ENCODE results near the gene RUNX1.

The RUNX1 gene

GRCh38 chr21:34826836-34827235 lies 222.3 kb downstream of the RUNX1 start:
- Histone ChIP-seq H3K27me3 (ENCODE audit: low read depth, low read length) (no peaks in the 10 kb centered on the region), H3K9ac (ENCODE audit: low read length) (no peak overlapping the region), H3K36me3 (replicated peaks; ENCODE audit: low read depth, low read length) (peaks cover 89% of the 10 kb centered on the region), H4K20me1 (ENCODE audit: insufficient read depth, low read length) (peaks cover 53% of the 10 kb centered on the region), H3K79me2 (ENCODE audit: low read length) (peaks cover 32% of the 10 kb centered on the region), H3K4me3 (ENCODE audit: low read length) (no peak overlapping the region), H3K4me1 (ENCODE audit: low read length) (no peaks in the 10 kb centered on the region), H3K4me2 (ENCODE audit: low read length) (no peak overlapping the region), H3K27ac (ENCODE audit: low read length) (no peak overlapping the region), H2AFZ (ENCODE audit: low read depth, low read length) (no peak overlapping the region), H3K9me3 (ENCODE audit: insufficient read depth, low read length) (no peaks in the 10 kb centered on the region)
- no peak for TF ChIP-seq EZH2phosphoT487 (IDR thresholded peaks at IDR 0.05; ENCODE audit: low read depth)
- TF ChIP-seq CTCF (IDR thresholded peaks at IDR 0.05; ENCODE audit: low read depth, low read length) = no peak

- Histone ChIP-seq H3K9ac (ENCODE audit: low read length) (no peak overlapping the region), H3K36me3 (replicated peaks; ENCODE audit: low read depth, low read length) (peaks cover 89% of the 10 kb centered on the region), H3K4me1 (ENCODE audit: low read length) (no peaks in the 10 kb centered on the region), H3K27me3 (ENCODE audit: low read depth, low read length) (no peaks in the 10 kb centered on the region), H3K9me3 (ENCODE audit: insufficient read depth, low read length) (no peaks in the 10 kb centered on the region), H3K79me2 (ENCODE audit: low read length) (peaks cover 25% of the 10 kb centered on the region), H3K4me2 (ENCODE audit: low read length) (no peak overlapping the region), H2AFZ (ENCODE audit: low read depth, low read length) (no peak overlapping the region), H3K4me3 (ENCODE audit: low read length) (no peak overlapping the region), H4K20me1 (ENCODE audit: insufficient read depth, low read length) (peaks cover 53% of the 10 kb centered on the region), H3K27ac (ENCODE audit: low read length) (no peak overlapping the region)
- no peak for TF ChIP-seq CTCF (IDR thresholded peaks at IDR 0.05; ENCODE audit: low read depth, low read length)
- no peak for TF ChIP-seq EZH2phosphoT487 (IDR thresholded peaks at IDR 0.05; ENCODE audit: low read depth)
Observed at GRCh38 chr21:34825948-34826548, 223.1 kb downstream of the RUNX1 start.

GRCh38 chr21:34825101-34825500 lies 224.0 kb downstream of the RUNX1 start:
- peaks cover 20% of the 10 kb centered on the region for H3K79me2 ChIP-seq (ENCODE audit: low read length)
- peaks cover 86% of the 10 kb centered on the region for H3K36me3 ChIP-seq (replicated peaks; ENCODE audit: low read depth, low read length)
- no peak overlapping the region for H3K4me2 ChIP-seq (ENCODE audit: low read length)
- no peaks in the 10 kb centered on the region for H3K27me3 ChIP-seq (ENCODE audit: low read depth, low read length)
- no peaks in the 10 kb centered on the region for H3K9me3 ChIP-seq (ENCODE audit: insufficient read depth, low read length)
- no peak overlapping the region for H3K9ac ChIP-seq (ENCODE audit: low read length)
- no peaks in the 10 kb centered on the region for H3K4me1 ChIP-seq (ENCODE audit: low read length)
- H2AFZ ChIP-seq (ENCODE audit: low read depth, low read length) = no peak overlapping the region
- TF ChIP-seq EZH2phosphoT487 (IDR thresholded peaks at IDR 0.05; ENCODE audit: low read depth) (no peak), CTCF (IDR thresholded peaks at IDR 0.05; ENCODE audit: low read depth, low read length) (no peak)
- H3K27ac ChIP-seq (ENCODE audit: low read length) = no peak overlapping the region
- peaks cover 53% of the 10 kb centered on the region for H4K20me1 ChIP-seq (ENCODE audit: insufficient read depth, low read length)
- H3K4me3 ChIP-seq (ENCODE audit: low read length) = no peak overlapping the region

- Histone ChIP-seq H3K27me3 (ENCODE audit: low read depth, low read length) (no peaks in the 10 kb centered on the region), H3K4me2 (ENCODE audit: low read length) (no peak overlapping the region), H3K36me3 (replicated peaks; ENCODE audit: low read depth, low read length) (peaks cover 85% of the 10 kb centered on the region), H3K4me1 (ENCODE audit: low read length) (no peaks in the 10 kb centered on the region), H3K9ac (ENCODE audit: low read length) (no peak overlapping the region), H3K79me2 (ENCODE audit: low read length) (peaks cover 20% of the 10 kb centered on the region), H3K4me3 (ENCODE audit: low read length) (no peak overlapping the region), H2AFZ (ENCODE audit: low read depth, low read length) (no peak overlapping the region), H3K27ac (ENCODE audit: low read length) (no peak overlapping the region), H4K20me1 (ENCODE audit: insufficient read depth, low read length) (peaks cover 55% of the 10 kb centered on the region), H3K9me3 (ENCODE audit: insufficient read depth, low read length) (no peaks in the 10 kb centered on the region)
- TF ChIP-seq EZH2phosphoT487 (IDR thresholded peaks at IDR 0.05; ENCODE audit: low read depth) = no peak
- no peak for TF ChIP-seq CTCF (IDR thresholded peaks at IDR 0.05; ENCODE audit: low read depth, low read length)
Observed at GRCh38 chr21:34824314-34824713, 224.8 kb downstream of the RUNX1 start.
